ENCODE data around the gene MLXIPL. TPM values are rescaled to one million over a fixed set of nuclear protein-coding genes. Genes with fewer than 3 reads are reported as not detected.

The MLXIPL gene
- total RNA-seq, 1 donor from 2014 or later: 2.0 TPM

Other genes starting within 250 kb of the MLXIPL start
- 0.66 to 1.1 TPM (median 1.0 TPM) in 3 replicates for gene FZD9, start 190.7 kb downstream of the MLXIPL start, total RNA-seq
- 74.8 to 77.8 TPM (median 76.9 TPM) in 3 replicates for gene BAZ1B, start 102.2 kb downstream of the MLXIPL start, total RNA-seq
- gene BCL7B, start 66.8 kb downstream of the MLXIPL start, total RNA-seq: 38.2 to 42.5 TPM (median 40.4 TPM) in 3 replicates
- gene TBL2, start 45.9 kb downstream of the MLXIPL start, total RNA-seq: 51.5 to 52.2 TPM (median 51.6 TPM) in 3 replicates
- 15.4 to 16.7 TPM (median 16.1 TPM) in 3 replicates for gene VPS37D, start 43.3 kb upstream of the MLXIPL start, total RNA-seq
- gene DNAJC30, start 58.9 kb upstream of the MLXIPL start, total RNA-seq: 13.1 to 14.8 TPM (median 14.6 TPM) in 3 replicates
- 64.2 to 70.2 TPM (median 69.1 TPM) in 3 replicates for gene BUD23, start 59.1 kb upstream of the MLXIPL start, total RNA-seq
- 12.5 to 15.5 TPM (median 13.2 TPM) in 3 replicates for gene STX1A, start 95.1 kb upstream of the MLXIPL start, total RNA-seq
- 33.9 to 40.7 TPM (median 35.2 TPM) in 3 replicates for gene ABHD11, start 114.3 kb upstream of the MLXIPL start, total RNA-seq
- 10.5 to 11.0 TPM (median 10.6 TPM) in 3 replicates for gene CLDN3, start 145.7 kb upstream of the MLXIPL start, total RNA-seq
- 158 to 175 TPM (median 165 TPM) in 3 replicates for gene CLDN4, start 206.5 kb upstream of the MLXIPL start, total RNA-seq
- 7.9 to 11.4 TPM (median 8.7 TPM) in 3 replicates for gene METTL27, start 218.0 kb upstream of the MLXIPL start, total RNA-seq
- gene TMEM270, start 236.6 kb upstream of the MLXIPL start, total RNA-seq: not detected in 3 replicates